ENCODE results near the gene SNX20. TPM values are rescaled to one million over a fixed set of nuclear protein-coding genes. Genes with fewer than 3 reads are reported as not detected.

Gene SNX20
- total and polyA plus RNA-seq, 9 donors = 0.38 to 2.7 (median 0.82) TPM

GRCh38 chr16:50640919-50641817 is 39.9 kb downstream of the SNX20 start:
- H3K27ac ChIP-seq = no peak overlapping the region
- TF ChIP-seq POLR2A (IDR thresholded peaks at IDR 0.05) (no peak), EP300 (IDR thresholded peaks at IDR 0.05) (no peak), CTCF (IDR thresholded peaks at IDR 0.05) (no peak)
- DNase-seq = no peak
- 85 to 87% (median 87%) methylated on average over 15 of the region's 15 CpGs for WGBS, 3 donors
- no peaks in the 10 kb centered on the region for H3K36me3 ChIP-seq
- H3K27me3 ChIP-seq = no peaks in the 10 kb centered on the region
- no peaks in the 10 kb centered on the region for H3K4me1 ChIP-seq (ENCODE audit: insufficient read depth)
- no peak overlapping the region for H3K4me3 ChIP-seq
- intact Hi-C loops (cut with DNase I) = no loop called here
- no peaks in the 10 kb centered on the region for H3K9me3 ChIP-seq

- TF ChIP-seq EP300 (IDR thresholded peaks at IDR 0.05) (no peak), POLR2A (IDR thresholded peaks at IDR 0.05) (no peak), CTCF (IDR thresholded peaks at IDR 0.05) (no peak)
These were observed 40.7 kb downstream of the SNX20 start for GRCh38 chr16:50640391-50640790.

GRCh38 chr16:50638816-50639670 is 42.1 kb downstream of the SNX20 start:
- TF ChIP-seq POLR2A (IDR thresholded peaks at IDR 0.05) = no peak
- TF ChIP-seq CTCF (IDR thresholded peaks at IDR 0.05) = no peak
- no peak for TF ChIP-seq EP300 (IDR thresholded peaks at IDR 0.05)
- Histone ChIP-seq H3K4me3 (no peak overlapping the region), H3K27me3 (no peaks in the 10 kb centered on the region), H3K27ac (no peak overlapping the region), H3K4me1 (ENCODE audit: insufficient read depth) (no peaks in the 10 kb centered on the region), H3K9me3 (no peaks in the 10 kb centered on the region), H3K36me3 (no peaks in the 10 kb centered on the region)
- 83 to 91% (median 87%) methylated on average over 8 of the region's 8 CpGs for WGBS, 3 donors
- intact Hi-C loops (cut with DNase I) = loop anchor here in 2 of 4 donors (10.0 kb wide), 2 partner anchors 264 to 274 kb away; partner anchors contain the start of gene BRD7 (in 1 of the 2)
- DNase-seq = no peak

More at GRCh38 chr16:50640391-50640790, 40.7 kb downstream of the SNX20 start:
- no peak for DNase-seq
- 51 to 67% (median 65%) methylated on average over 1 of the region's 1 CpG for WGBS, 3 donors
- H3K4me1 ChIP-seq (ENCODE audit: insufficient read depth) = no peaks in the 10 kb centered on the region
- H3K4me3 ChIP-seq = no peak overlapping the region
- intact Hi-C loops (cut with DNase I) = no loop called here
- H3K27ac ChIP-seq = no peak overlapping the region
- H3K36me3 ChIP-seq = no peaks in the 10 kb centered on the region
- H3K27me3 ChIP-seq = no peaks in the 10 kb centered on the region
- H3K9me3 ChIP-seq = no peaks in the 10 kb centered on the region

Data from ovary (tissue), 9 donors.